Urinary bladder (tissue), 4 donors: Measurements from ENCODE around the gene CYTH4. TPM values are rescaled to one million over a fixed set of nuclear protein-coding genes. Genes with fewer than 3 reads are reported as not detected.

Experiments used
- DNase-seq: peaks from one replicate; pipeline ENCODE4 v3.0.0-alpha.2; 2015; ENCODE audit errors: extremely low spot score
- H3K27ac ChIP-seq: one replicate; pipeline ENCODE4 v1.5.1; 2013; ENCODE audit warnings: low read depth, mild to moderate bottlenecking, moderate library complexity
- H3K36me3 ChIP-seq: one replicate; pipeline ENCODE4 v1.6.1; 2013; ENCODE audit warnings: mild to moderate bottlenecking, moderate library complexity; ENCODE audit not compliant: insufficient read depth
- H3K4me1 ChIP-seq: one replicate; pipeline ENCODE4 v1.6.1; 2013; ENCODE audit warnings: mild to moderate bottlenecking, moderate library complexity; ENCODE audit not compliant: insufficient read depth
- H3K4me3 ChIP-seq: one replicate; pipeline ENCODE4 v1.5.1; 2013; ENCODE audit warnings: low read depth, low read length
- WGBS: extraction: QIAGEN DNeasy Blood & Tissue Kit; methylation state at CpG from one replicate; pipeline ENCODE4 v1.1.7; 2013; 5-methylcytosine and 5-hydroxymethylcytosine counted together
- polyA plus RNA-seq: library from polyadenylated mRNA; stranded (reverse); fragments of 200-250 nt; gene quantifications from one replicate; pipeline ENCODE4 v1.2.3, GENCODE V29; 2013
- total RNA-seq: library from RNA; depleted of rRNA; stranded (reverse); fragments of >200 nt; gene quantifications from one replicate; pipeline ENCODE4 v1.2.3, GENCODE V29; 2014
- donor health status: healthy with polysubstance abuse.
- donor health status: healthy.

The CYTH4 gene
- total and polyA plus RNA-seq, 2 donors, result 5.2 to 10.8 TPM

- peak; percentile 41 for DNase-seq
- no peaks in the 10 kb centered on the region for H3K4me1 ChIP-seq
- H3K27ac ChIP-seq, result no peak overlapping the region
- no peaks in the 10 kb centered on the region for H3K36me3 ChIP-seq
- WGBS, result 15% methylated on average over 13 of the region's 13 CpGs
- no peak overlapping the region for H3K4me3 ChIP-seq
Measured at GRCh38 chr22:37345863-37346504, 63.7 kb downstream of the CYTH4 start.

GRCh38 chr22:37346505-37346895 lies 64.2 kb downstream of the CYTH4 start:
- DNase-seq, result no peak
- no peaks in the 10 kb centered on the region for H3K36me3 ChIP-seq
- no peaks in the 10 kb centered on the region for H3K4me1 ChIP-seq
- 58% methylated on average over 7 of the region's 7 CpGs for WGBS
- H3K27ac ChIP-seq, result no peak overlapping the region
- H3K4me3 ChIP-seq, result no peak overlapping the region

GRCh38 chr22:37349043-37349814 lies 66.9 kb downstream of the CYTH4 start:
- WGBS, result 95% methylated on average over 19 of the region's 19 CpGs
- no peak for DNase-seq

GRCh38 chr22:37351232-37351631 lies 68.9 kb downstream of the CYTH4 start:
- DNase-seq, result no peak
- no peak overlapping the region for H3K4me3 ChIP-seq
- no peaks in the 10 kb centered on the region for H3K4me1 ChIP-seq
- H3K27ac ChIP-seq, result no peak overlapping the region
- WGBS, result 68% methylated on average over 3 of the region's 3 CpGs
- no peaks in the 10 kb centered on the region for H3K36me3 ChIP-seq

More at GRCh38 chr22:37349043-37349814, 66.9 kb downstream of the CYTH4 start:
- Histone ChIP-seq H3K4me1 (no peaks in the 10 kb centered on the region), H3K36me3 (no peaks in the 10 kb centered on the region), H3K27ac (no peak overlapping the region), H3K4me3 (no peak overlapping the region)

- Histone ChIP-seq H3K27ac (no peak overlapping the region), H3K36me3 (no peaks in the 10 kb centered on the region), H3K4me1 (no peaks in the 10 kb centered on the region), H3K4me3 (no peak overlapping the region)
- WGBS, result 89% methylated on average over 7 of the region's 7 CpGs
- DNase-seq, result no peak
Measured at GRCh38 chr22:37352481-37352880, 70.2 kb downstream of the CYTH4 start.

- Histone ChIP-seq H3K4me1 (no peaks in the 10 kb centered on the region), H3K36me3 (no peaks in the 10 kb centered on the region), H3K27ac (no peak overlapping the region), H3K4me3 (no peak overlapping the region)
- 89% methylated on average over 16 of the region's 16 CpGs for WGBS
- DNase-seq, result no peak
Measured at GRCh38 chr22:37353839-37354238, 71.5 kb downstream of the CYTH4 start.

- Histone ChIP-seq H3K4me1 (no peaks in the 10 kb centered on the region), H3K27ac (no peak overlapping the region), H3K4me3 (no peak overlapping the region), H3K36me3 (no peaks in the 10 kb centered on the region)
- 80% methylated on average over 4 of the region's 4 CpGs for WGBS
- no peak for DNase-seq
Measured at GRCh38 chr22:37354261-37354660, 72.0 kb downstream of the CYTH4 start.

- 89% methylated on average over 5 of the region's 5 CpGs for WGBS
- H3K27ac ChIP-seq, result no peak overlapping the region
- no peak overlapping the region for H3K4me3 ChIP-seq
- H3K4me1 ChIP-seq, result no peaks in the 10 kb centered on the region
- DNase-seq, result no peak
- H3K36me3 ChIP-seq, result no peaks in the 10 kb centered on the region
Measured at GRCh38 chr22:37354670-37355069, 72.4 kb downstream of the CYTH4 start.

GRCh38 chr22:37355174-37355573 lies 72.9 kb downstream of the CYTH4 start:
- WGBS, result 86% methylated on average over 14 of the region's 14 CpGs
- no peaks in the 10 kb centered on the region for H3K36me3 ChIP-seq
- no peak overlapping the region for H3K27ac ChIP-seq
- DNase-seq, result no peak
- H3K4me1 ChIP-seq, result no peaks in the 10 kb centered on the region
- H3K4me3 ChIP-seq, result no peak overlapping the region

GRCh38 chr22:37356922-37357321 lies 74.6 kb downstream of the CYTH4 start:
- H3K4me3 ChIP-seq, result no peak overlapping the region
- H3K27ac ChIP-seq, result no peak overlapping the region
- no peaks in the 10 kb centered on the region for H3K36me3 ChIP-seq
- DNase-seq, result no peak
- 76% methylated on average over 8 of the region's 8 CpGs for WGBS
- H3K4me1 ChIP-seq, result no peaks in the 10 kb centered on the region

- no peak overlapping the region for H3K27ac ChIP-seq
- H3K4me1 ChIP-seq, result no peaks in the 10 kb centered on the region
- no peaks in the 10 kb centered on the region for H3K36me3 ChIP-seq
- DNase-seq, result no peak
- H3K4me3 ChIP-seq, result no peak overlapping the region
- WGBS, result 85% methylated on average over 10 of the region's 10 CpGs
Measured at GRCh38 chr22:37357446-37358075, 75.3 kb downstream of the CYTH4 start.

- DNase-seq, result no peak
- Histone ChIP-seq H3K4me1 (no peaks in the 10 kb centered on the region), H3K36me3 (no peaks in the 10 kb centered on the region), H3K4me3 (no peak overlapping the region), H3K27ac (no peak overlapping the region)
- 93% methylated on average over 11 of the region's 11 CpGs for WGBS
Measured at GRCh38 chr22:37358386-37358785, 76.1 kb downstream of the CYTH4 start.

- Histone ChIP-seq H3K27ac (no peak overlapping the region), H3K4me3 (no peak overlapping the region), H3K36me3 (no peaks in the 10 kb centered on the region), H3K4me1 (no peaks in the 10 kb centered on the region)
- whole genome bisulfite sequencing, result 61% methylated on average over 8 of the region's 8 CpGs
- DNase-seq, result no peak
Measured at GRCh38 chr22:37358917-37359316, 76.6 kb downstream of the CYTH4 start.

GRCh38 chr22:37362621-37363020 lies 80.3 kb downstream of the CYTH4 start:
- 46% methylated on average over 3 of the region's 3 CpGs for WGBS
- Histone ChIP-seq H3K27ac (no peak overlapping the region), H3K4me3 (no peak overlapping the region), H3K36me3 (no peaks in the 10 kb centered on the region), H3K4me1 (no peaks in the 10 kb centered on the region)
- peak; percentile 35 for DNase-seq
